ENCODE data around the gene CLEC16A.

CLEC16A gene

DNA sequence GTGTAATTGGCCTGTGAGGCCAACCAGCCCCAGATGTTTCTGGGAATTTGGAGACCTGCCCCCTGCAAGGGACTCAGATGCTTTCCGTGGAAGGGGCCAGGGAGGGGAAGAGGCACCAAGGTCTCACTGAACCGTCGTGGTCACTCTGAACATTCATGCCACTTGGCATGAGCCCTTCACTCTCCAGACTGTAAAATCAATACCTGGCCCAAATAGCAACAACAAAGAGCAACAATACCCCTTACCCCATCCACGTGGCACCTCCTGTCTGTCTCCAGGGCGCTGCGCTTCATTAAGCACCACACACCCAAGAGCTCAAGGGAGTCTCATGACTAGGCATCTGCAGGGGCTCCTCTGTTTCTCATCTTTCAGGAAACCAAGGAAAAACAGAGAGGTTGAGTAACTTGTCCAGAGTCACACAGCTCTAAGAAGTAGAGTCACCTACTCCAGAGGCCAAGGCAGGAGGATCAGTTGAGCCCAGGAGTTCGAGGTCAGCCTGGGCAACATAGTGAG lies 258.8 kb downstream of the CLEC16A start:
- TF ChIP-seq, protein P1, sequence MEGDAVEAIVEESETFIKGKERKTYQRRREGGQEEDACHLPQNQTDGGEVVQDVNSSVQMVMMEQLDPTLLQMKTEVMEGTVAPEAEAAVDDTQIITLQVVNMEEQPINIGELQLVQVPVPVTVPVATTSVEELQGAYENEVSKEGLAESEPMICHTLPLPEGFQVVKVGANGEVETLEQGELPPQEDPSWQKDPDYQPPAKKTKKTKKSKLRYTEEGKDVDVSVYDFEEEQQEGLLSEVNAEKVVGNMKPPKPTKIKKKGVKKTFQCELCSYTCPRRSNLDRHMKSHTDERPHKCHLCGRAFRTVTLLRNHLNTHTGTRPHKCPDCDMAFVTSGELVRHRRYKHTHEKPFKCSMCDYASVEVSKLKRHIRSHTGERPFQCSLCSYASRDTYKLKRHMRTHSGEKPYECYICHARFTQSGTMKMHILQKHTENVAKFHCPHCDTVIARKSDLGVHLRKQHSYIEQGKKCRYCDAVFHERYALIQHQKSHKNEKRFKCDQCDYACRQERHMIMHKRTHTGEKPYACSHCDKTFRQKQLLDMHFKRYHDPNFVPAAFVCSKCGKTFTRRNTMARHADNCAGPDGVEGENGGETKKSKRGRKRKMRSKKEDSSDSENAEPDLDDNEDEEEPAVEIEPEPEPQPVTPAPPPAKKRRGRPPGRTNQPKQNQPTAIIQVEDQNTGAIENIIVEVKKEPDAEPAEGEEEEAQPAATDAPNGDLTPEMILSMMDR (IDR thresholded peaks at IDR 0.05; ENCODE audit: insufficient read depth, low read length, poor library complexity, severe bottlenecking) = no peak
- DNase-seq (ENCODE audit: extremely low read depth, insufficient read length) = no peak
- no peak overlapping the region for H3K4me3 ChIP-seq (replicated peaks; ENCODE audit: low read depth, low read length)
- H3K27me3 ChIP-seq (replicated peaks; ENCODE audit: control insufficient read depth, insufficient read depth, low read length) = no peaks in the 10 kb centered on the region
- no peaks in the 10 kb centered on the region for H3K36me3 ChIP-seq (ENCODE audit: control insufficient read depth, insufficient read depth, low read length)

DNA sequence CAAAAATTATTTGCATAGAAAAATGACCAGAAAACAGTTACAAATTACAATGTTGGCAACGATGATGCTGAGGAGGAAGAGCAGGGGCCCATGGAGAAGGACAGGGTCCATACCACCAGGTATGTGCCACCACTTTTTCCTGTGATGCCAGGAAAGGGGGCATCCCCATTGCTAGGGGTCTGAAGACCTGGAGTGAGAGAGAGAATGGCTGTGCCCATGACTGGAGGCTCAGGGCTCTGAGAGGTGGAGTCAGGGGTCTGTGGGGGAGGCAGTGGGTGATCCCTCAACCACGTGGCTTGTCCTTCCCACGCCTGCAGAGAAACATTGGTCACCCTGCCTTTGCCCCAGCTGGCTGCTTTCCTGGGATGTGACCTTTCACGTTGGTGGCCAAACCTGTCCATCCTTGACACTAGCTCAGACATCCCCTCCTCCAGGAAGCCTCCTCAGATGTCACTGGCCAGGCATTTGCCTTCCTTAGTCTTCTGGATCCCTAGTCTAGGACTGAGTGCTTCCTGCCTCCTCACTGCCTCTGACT lies 260.2 kb downstream of the CLEC16A start:
- Histone ChIP-seq H3K36me3 (ENCODE audit: control insufficient read depth, insufficient read depth, low read length) (no peaks in the 10 kb centered on the region), H3K27me3 (replicated peaks; ENCODE audit: control insufficient read depth, insufficient read depth, low read length) (no peaks in the 10 kb centered on the region), H3K4me3 (replicated peaks; ENCODE audit: low read depth, low read length) (no peak overlapping the region)
- TF ChIP-seq, protein P1 (IDR thresholded peaks at IDR 0.05; ENCODE audit: insufficient read depth, low read length, poor library complexity, severe bottlenecking) = no peak
- DNase-seq (ENCODE audit: extremely low read depth, insufficient read length) = no peak

GRCh38 chr16:11205065-11205699 lies 260.8 kb downstream of the CLEC16A start:
- Histone ChIP-seq H3K36me3 (ENCODE audit: control insufficient read depth, insufficient read depth, low read length) (no peaks in the 10 kb centered on the region), H3K27me3 (replicated peaks; ENCODE audit: control insufficient read depth, insufficient read depth, low read length) (no peaks in the 10 kb centered on the region), H3K4me3 (replicated peaks; ENCODE audit: low read depth, low read length) (no peak overlapping the region)
- no peak for DNase-seq (ENCODE audit: extremely low read depth, insufficient read length)
- TF ChIP-seq, protein P1 (IDR thresholded peaks at IDR 0.05; ENCODE audit: insufficient read depth, low read length, poor library complexity, severe bottlenecking) = no peak

DNA sequence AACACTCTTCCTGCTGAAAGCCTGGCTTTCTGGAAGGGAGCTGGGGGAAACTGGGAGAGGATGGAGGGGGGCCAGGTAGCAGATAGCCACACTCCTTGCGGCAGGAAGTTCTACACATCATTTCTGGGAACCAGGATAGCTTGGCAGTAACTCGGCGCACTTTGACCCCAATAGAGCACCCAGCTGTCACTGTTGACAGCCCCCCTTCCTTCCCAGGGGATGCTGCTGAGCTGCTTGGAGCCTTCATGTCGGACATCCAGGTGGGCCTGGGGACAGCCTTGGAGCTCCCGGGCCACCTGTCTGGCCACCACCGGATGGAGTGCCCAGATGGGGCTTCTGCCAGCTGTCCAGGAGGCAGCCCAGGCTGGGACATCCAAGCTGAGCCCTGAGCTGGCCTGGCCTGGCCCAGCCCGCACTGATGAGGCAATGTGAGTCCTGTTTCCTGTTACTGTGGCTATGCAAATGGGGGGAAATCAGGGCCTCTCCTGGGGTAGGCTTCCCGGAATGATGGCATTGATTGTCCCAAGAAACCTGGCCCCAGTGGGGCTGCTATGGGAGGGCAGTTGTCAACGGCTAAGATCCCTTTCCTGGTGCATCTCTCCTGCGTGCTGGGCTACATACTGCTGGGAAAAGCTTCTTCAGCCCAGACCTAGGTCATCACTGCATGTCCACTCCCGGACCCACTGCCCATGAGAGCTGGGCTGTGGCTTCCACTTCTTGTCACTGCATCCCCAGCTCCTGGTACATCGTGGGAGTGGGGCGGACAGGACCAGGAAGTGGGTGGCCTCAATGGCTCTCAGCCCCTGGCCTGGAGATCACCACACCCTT lies 261.6 kb downstream of the CLEC16A start:
- peak; percentile 60 for DNase-seq (ENCODE audit: extremely low read depth, insufficient read length)
- no peak overlapping the region for H3K4me3 ChIP-seq (replicated peaks; ENCODE audit: low read depth, low read length)
- TF ChIP-seq, protein P1 (IDR thresholded peaks at IDR 0.05; ENCODE audit: insufficient read depth, low read length, poor library complexity, severe bottlenecking) = no peak

GRCh38 chr16:11207646-11208045 lies 263.3 kb downstream of the CLEC16A start:
- no peak for DNase-seq (ENCODE audit: extremely low read depth, insufficient read length)
- TF ChIP-seq, protein P1 (IDR thresholded peaks at IDR 0.05; ENCODE audit: insufficient read depth, low read length, poor library complexity, severe bottlenecking) = no peak
- Histone ChIP-seq H3K27me3 (replicated peaks; ENCODE audit: control insufficient read depth, insufficient read depth, low read length) (no peaks in the 10 kb centered on the region), H3K36me3 (ENCODE audit: control insufficient read depth, insufficient read depth, low read length) (no peaks in the 10 kb centered on the region), H3K4me3 (replicated peaks; ENCODE audit: low read depth, low read length) (no peak overlapping the region)

More for the DNA sequence above, 261.6 kb downstream of the CLEC16A start:
- no peaks in the 10 kb centered on the region for H3K27me3 ChIP-seq (replicated peaks; ENCODE audit: control insufficient read depth, insufficient read depth, low read length)
- no peaks in the 10 kb centered on the region for H3K36me3 ChIP-seq (ENCODE audit: control insufficient read depth, insufficient read depth, low read length)

Measured in GM06990 (cell line).